Activated T-cell treated with anti-CD3 and anti-CD28 coated beads for 4 hours (primary cell): ENCODE data around the gene LRRK2.
"Not testable (repeated sequence)": the region's sequence is repeated elsewhere in the genome, so short reads cannot be mapped to it uniquely, and the experiment has no call there.

Experiments used
- DNase-seq: peaks from one replicate; pipeline ENCODE4 v3.0.0-alpha.2; 2020

The LRRK2 gene

DNA sequence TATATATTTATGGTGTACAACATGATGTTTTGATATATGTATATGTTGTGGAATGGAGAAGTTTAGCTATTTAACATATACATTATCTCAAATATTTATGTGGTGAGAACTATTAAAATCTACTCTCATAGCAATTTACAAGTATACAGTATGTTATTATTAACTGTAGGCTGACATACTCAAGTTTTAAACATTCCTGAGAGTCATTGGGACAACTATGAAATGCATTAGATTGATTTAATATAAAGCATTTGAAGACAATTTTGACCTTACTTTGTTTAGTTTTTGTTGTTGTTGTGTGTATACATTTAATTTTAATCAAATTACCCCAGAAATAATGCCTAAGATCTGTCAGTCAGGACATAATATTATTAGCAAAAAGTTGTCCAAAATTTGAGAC is 99.5 kb downstream of the LRRK2 start:
- DNase-seq: no peak

- no peak for DNase-seq
Observed at GRCh38 chr12:40325349-40325960, 100.7 kb downstream of the LRRK2 start.

GRCh38 chr12:40327535-40327934 is 102.7 kb downstream of the LRRK2 start:
- DNase-seq: no peak

GRCh38 chr12:40330180-40330579 is 105.4 kb downstream of the LRRK2 start:
- DNase-seq: no peak

- DNase-seq: no peak
Observed at GRCh38 chr12:40331886-40332285, 107.1 kb downstream of the LRRK2 start.

DNA sequence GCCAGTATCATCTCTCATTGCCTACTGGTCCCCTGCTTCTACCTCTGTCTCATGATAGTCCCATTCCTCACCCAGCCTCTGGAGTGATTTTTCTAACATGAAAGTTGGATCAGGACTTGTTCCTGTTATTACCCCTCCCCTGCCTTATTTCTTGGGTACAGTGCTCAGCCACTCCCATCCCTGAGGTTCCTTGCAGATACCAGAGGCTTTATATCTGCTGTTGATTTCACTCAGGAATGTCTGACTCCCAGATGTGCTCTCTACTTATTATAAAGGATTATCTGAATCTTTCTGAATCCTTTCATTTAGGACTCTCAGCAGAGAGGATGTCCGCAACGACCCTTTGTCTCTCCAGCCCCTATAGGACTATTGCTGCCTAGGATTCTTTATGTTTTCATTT is 111.2 kb downstream of the LRRK2 start:
- DNase-seq: no peak

GRCh38 chr12:40336573-40337199 is 111.9 kb downstream of the LRRK2 start:
- no peak for DNase-seq

- DNase-seq: no peak
Observed at GRCh38 chr12:40338071-40338470, 113.3 kb downstream of the LRRK2 start.

DNA sequence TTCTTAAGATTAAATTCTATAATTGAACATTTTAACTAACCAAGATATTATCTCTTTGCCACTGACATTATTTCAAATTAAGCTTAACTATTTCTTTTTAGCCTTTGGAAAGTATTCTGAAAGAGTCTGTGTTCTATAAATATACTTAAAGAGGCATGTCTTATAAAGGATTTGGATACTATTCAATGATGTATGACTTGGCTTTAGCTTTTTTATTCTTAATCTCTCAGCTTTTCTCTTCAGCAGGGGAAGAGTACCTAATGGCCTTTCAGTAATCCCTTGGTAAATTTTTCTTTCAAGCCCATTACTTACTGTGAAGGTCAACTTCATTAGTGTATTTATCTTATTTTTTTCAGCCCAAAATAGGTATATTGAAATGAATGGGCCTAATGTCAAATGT is 113.8 kb downstream of the LRRK2 start:
- no peak for DNase-seq

DNA sequence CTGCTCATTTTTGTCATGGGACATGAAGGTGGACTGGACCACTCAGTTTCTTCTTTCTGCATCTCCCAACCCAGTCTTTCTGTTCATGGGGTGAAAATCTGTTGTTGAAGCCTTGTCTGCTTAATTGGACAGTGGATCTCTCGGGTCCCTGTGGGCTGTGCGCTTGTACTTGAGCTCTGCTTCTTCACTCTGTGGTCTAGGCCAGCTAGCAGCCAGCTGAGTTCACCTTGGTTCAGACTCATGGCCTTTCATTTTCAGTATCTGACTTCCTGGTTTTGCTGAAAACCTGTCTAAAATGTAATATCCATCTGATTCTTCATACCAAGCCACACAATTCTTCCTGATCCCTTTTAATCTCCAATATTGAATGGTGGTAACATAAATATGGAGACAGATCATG is 117.2 kb downstream of the LRRK2 start:
- DNase-seq: no peak

DNA sequence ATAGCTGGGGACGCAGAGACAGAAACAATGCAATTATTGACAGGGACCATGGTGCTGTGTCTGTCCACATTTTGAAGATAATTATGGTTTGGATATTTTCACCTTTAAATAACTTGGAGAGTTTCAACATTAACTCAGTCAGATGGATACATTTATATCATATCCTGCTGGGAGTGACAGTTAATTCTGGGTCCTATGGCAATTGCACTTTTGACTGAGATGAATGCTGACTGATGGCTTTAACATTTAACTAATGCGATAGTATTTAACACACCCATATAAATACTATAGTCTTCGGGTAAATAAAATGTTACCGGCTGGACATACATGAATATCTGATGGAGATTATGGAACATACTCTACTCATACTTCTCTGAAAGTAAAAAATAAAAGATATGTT is 118.3 kb downstream of the LRRK2 start:
- no peak for DNase-seq

DNA sequence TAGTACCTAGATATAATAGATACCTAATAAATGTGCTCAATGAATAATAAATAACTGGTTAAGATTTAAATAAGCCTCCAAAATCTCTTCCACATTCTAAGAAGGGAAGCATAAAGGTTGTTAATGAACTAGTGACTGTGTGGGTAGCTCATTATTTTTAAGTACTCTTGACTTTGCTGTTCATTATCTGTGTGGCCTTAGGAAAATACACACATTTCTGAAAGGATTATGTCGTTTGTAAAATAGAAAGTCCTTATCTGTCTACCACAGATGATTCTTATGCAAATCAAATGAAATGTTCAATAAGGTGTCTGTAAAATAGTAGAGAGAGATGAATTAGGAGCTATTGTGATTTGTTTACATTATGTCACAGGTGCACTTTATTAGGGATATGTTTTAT is 119.5 kb downstream of the LRRK2 start:
- no peak for DNase-seq

- no peak for DNase-seq
Observed at GRCh38 chr12:40351976-40352375, 127.2 kb downstream of the LRRK2 start.

DNA sequence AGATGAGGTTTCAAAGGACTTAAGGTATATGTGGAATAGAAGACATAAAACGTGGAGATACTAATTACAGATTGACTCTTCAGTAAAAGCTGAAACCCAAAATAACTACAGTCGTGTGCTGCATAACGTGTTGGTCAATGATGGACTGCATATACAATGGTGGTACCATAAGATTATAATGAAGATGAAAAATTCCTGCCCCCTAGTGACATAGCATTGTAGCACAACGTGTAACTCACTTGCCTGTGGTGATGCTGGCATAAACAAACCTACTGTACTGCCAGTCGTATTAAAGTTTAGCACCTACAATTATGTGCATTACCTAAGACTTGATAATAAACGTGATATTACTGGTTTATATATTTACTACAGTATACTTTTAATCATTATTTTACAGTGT is 150.3 kb downstream of the LRRK2 start:
- no peak for DNase-seq

GRCh38 chr12:40376533-40377267 is 151.9 kb downstream of the LRRK2 start:
- no peak for DNase-seq

GRCh38 chr12:40378691-40379090 is 153.9 kb downstream of the LRRK2 start:
- DNase-seq: no peak

GRCh38 chr12:40382217-40382616 is 157.4 kb downstream of the LRRK2 start:
- no peak for DNase-seq

DNA sequence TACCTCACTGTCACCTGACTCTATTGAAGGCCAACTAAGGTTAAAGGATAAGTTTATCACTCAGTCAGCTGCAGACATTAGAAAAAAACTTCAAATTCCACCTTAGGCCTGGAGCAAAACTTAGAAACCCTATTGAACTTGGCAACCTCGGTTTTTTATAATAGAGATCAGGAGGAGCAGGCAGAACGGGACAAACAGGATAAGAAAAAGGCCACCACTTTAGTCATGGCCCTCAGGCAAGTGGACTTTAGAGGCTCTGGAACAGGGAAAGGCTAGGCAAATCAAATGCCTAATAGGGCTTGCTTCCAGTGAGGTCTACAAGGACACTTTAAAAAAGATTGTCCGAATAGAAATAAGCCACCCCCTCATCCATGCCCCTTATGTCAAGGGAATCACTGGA is 162.5 kb downstream of the LRRK2 start:
- DNase-seq: not testable (repeated sequence)

- DNase-seq: no peak
Observed at GRCh38 chr12:40390980-40391379, 166.2 kb downstream of the LRRK2 start.

DNA sequence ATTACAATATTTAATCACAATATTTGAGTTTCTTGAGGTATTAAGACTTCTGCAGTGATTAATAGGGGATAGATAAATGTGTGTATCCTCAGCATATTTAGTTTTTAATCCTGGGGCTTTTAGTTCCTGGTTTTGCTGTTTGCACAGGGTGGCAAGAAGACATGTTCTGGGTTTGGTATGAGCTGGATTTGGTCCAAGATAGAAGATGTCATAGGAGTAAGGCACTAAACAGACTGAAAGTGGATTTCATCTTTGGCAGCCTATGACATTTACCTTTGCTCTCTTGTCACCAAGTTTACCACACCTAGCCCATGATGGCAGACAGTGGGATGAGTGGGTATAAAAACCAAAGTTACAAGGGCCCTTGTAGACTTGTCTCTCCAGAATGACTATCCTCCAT is 168.2 kb downstream of the LRRK2 start:
- no peak for DNase-seq

GRCh38 chr12:40399656-40400055 is 174.9 kb downstream of the LRRK2 start:
- DNase-seq: no peak

DNA sequence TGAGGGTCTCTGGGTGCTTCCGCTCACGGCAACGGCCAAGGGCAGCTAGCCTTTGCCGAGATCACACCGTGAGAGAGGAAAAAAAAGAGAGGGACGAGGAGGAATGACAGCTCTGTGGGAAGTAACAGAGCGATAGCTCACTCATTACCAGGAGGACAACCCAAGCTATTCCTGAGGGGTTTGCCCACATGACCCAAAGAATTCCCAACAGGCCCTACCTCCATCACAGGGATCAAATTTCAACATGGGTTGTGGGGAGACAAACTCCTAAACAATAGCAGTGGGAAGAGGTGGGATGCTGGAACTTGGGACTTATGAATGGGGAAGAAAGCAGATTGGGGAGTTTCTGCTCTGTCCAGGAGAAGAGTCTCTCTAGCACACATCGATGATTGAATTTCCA is 180.6 kb downstream of the LRRK2 start:
- DNase-seq: no peak
